ENCODE measurements around the gene RBM42. TPM values are rescaled to one million over a fixed set of nuclear protein-coding genes. Genes with fewer than 3 reads are reported as not detected.

Gene RBM42
- total RNA-seq, 1 experiment from 2014 or later: 180 TPM

- Histone ChIP-seq H3K4me3 (ENCODE audit: low read depth in 2 of 2, low read length in 2 of 2) (no peak overlapping the region), H3K27me3 (ENCODE audit: control insufficient read depth, insufficient read depth, low read length) (no peaks in the 10 kb centered on the region), H3K36me3 (ENCODE audit: control insufficient read depth, insufficient read depth, low read length) (no peaks in the 10 kb centered on the region), H3K4me1 (ENCODE audit: control insufficient read depth, insufficient read depth, low read length) (no peaks in the 10 kb centered on the region), H3K27ac (ENCODE audit: low read length) (no peak overlapping the region), H3K9me3 (ENCODE audit: control insufficient read depth, insufficient read depth, low read depth, low read length) (no peaks in the 10 kb centered on the region)
- ATAC-seq (no peak), DNase-seq (ENCODE audit: low read depth, low spot score) (no peak)
- BruUV-seq (replicated peaks): no TSS peak
- in situ Hi-C loops (cut with HindIII; ENCODE audit: low pct_unique_long_range_greater_than_20kb, low sequenced_read_pairs): no loop called here
- ChIA-PET CTCF (interaction anchor here (0.9 kb wide), 1 partner anchor 64 kb away, joined by 4 read pairs; no protein-coding TSS in a partner anchor), POLR2A (no interaction called here)
- no peak for TF ChIP-seq TCF7L2 (IDR thresholded peaks at IDR 0.05; ENCODE audit: low read depth, low read length)
- TF ChIP-seq SIN3A (IDR thresholded peaks at IDR 0.05; ENCODE audit: borderline replicate concordance, insufficient read depth, low read depth, low read length): no peak
- TF ChIP-seq CTCF (IDR thresholded peaks at IDR 0.05): no peak
- no peak for TF ChIP-seq POLR2AphosphoS5 (IDR thresholded peaks at IDR 0.05; ENCODE audit: low read depth, low read length)
- TF ChIP-seq REST (IDR thresholded peaks at IDR 0.05; ENCODE audit: insufficient read depth in 1 of 2, low read depth in 2 of 2, low read length in 1 of 2): no peak
- intact Hi-C loops (cut with micrococcal nuclease; ENCODE audit: unreplicated experiment): no loop called here
These were observed 9.4 kb upstream of the RBM42 start for GRCh38 chr19:35619290-35619923.

- TF ChIP-seq TCF7L2 (IDR thresholded peaks at IDR 0.05; ENCODE audit: low read depth, low read length) (no peak), SIN3A (IDR thresholded peaks at IDR 0.05; ENCODE audit: borderline replicate concordance, insufficient read depth, low read depth, low read length) (no peak), CTCF (IDR thresholded peaks at IDR 0.05) (no peak), REST (IDR thresholded peaks at IDR 0.05; ENCODE audit: insufficient read depth in 1 of 2, low read depth in 2 of 2, low read length in 1 of 2) (no peak), POLR2AphosphoS5 (IDR thresholded peaks at IDR 0.05; ENCODE audit: low read depth, low read length) (no peak)
- no TSS peak for BruUV-seq (replicated peaks)
- Histone ChIP-seq H3K27ac (ENCODE audit: low read length) (no peak overlapping the region), H3K9me3 (ENCODE audit: control insufficient read depth, insufficient read depth, low read depth, low read length) (no peaks in the 10 kb centered on the region), H3K4me3 (ENCODE audit: low read depth in 2 of 2, low read length in 2 of 2) (no peak overlapping the region), H3K36me3 (ENCODE audit: control insufficient read depth, insufficient read depth, low read length) (no peaks in the 10 kb centered on the region), H3K4me1 (ENCODE audit: control insufficient read depth, insufficient read depth, low read length) (no peaks in the 10 kb centered on the region), H3K27me3 (ENCODE audit: control insufficient read depth, insufficient read depth, low read length) (no peaks in the 10 kb centered on the region)
- ATAC-seq (no peak), DNase-seq (ENCODE audit: low read depth, low spot score) (no peak)
- in situ Hi-C loops (cut with HindIII; ENCODE audit: low pct_unique_long_range_greater_than_20kb, low sequenced_read_pairs): no loop called here
- CTCF ChIA-PET: interaction anchor here (0.9 kb wide), 1 partner anchor 65 kb away, joined by 4 read pairs; no protein-coding TSS in a partner anchor
- POLR2A ChIA-PET: no interaction called here
- intact Hi-C loops (cut with micrococcal nuclease; ENCODE audit: unreplicated experiment): no loop called here
These were observed 8.8 kb upstream of the RBM42 start for GRCh38 chr19:35620001-35620400.
